Colonic mucosa (tissue), 4 donors: ENCODE results near the gene DDX25. TPM values are rescaled to one million over a fixed set of nuclear protein-coding genes. Genes with fewer than 3 reads are reported as not detected.

ENCODE experiments used
- DNase-seq: peaks from one replicate; pipeline ENCODE4 v3.0.0-alpha.2; 2020
- H3K27ac ChIP-seq: fragments of 200-600 bp; one replicate; pipeline ENCODE4 v1.8.0; 2021
- H3K27me3 ChIP-seq: fragments of 200-600 bp; one replicate; pipeline ENCODE4 v1.8.0; 2021
- H3K36me3 ChIP-seq: fragments of 200-600 bp; one replicate; pipeline ENCODE4 v1.8.0; 2021
- H3K4me1 ChIP-seq: fragments of 200-600 bp; one replicate; pipeline ENCODE4 v1.8.0; 2021; ENCODE audit warnings: mild to moderate bottlenecking
- H3K4me3 ChIP-seq: fragments of 200-600 bp; one replicate; pipeline ENCODE4 v1.8.0; 2021
- H3K9ac ChIP-seq, 2 donors: one replicate each; pipeline ENCODE4 v1.7.0; 2013; ENCODE audit warnings: control low read depth in 2 of 2, low read depth in 2 of 2, low read length in 2 of 2
- H3K9me3 ChIP-seq: fragments of 200-600 bp; one replicate; pipeline ENCODE4 v1.8.0; 2021
- CTCF ChIP-seq: fragments of 200-600 bp; IDR thresholded peaks from one replicate; pipeline ENCODE4 v1.8.0; 2022; ENCODE audit warnings: antibody characterized with exemption, mild to moderate bottlenecking
- intact Hi-C: fragments of 100-400 bp; cut with DNase I; formaldehyde crosslinking; loops from one replicate; pipeline ENCODE4 v1.14.1; 2022
- total RNA-seq, 2 donors: library from RNA; stranded (reverse); fragmentation: NEBNext Ultra II Directional in 1 of 2; extraction: Animal tissue kit (Norgen Biotek cat#: 25700) in 1 of 2; gene quantifications; one replicate each; pipeline ENCODE4 v1.2.1, GENCODE V29; 2021
- donor health status: healthy.
- donor health status: DM: no; HTN: no; CAD: no.
- donor health status: DM: no; HTN: no; CAD: no.

DDX25 gene
- total RNA-seq, 2 donors from 2014 or later: 0.16 TPM; not detected in 1

- no peak for DNase-seq
- H3K27ac ChIP-seq: no peak overlapping the region
Measured at GRCh38 chr11:125968354-125968753, 64.0 kb downstream of the DDX25 start.

GRCh38 chr11:125971618-125972017 lies 67.3 kb downstream of the DDX25 start:
- no peaks in the 10 kb centered on the region for H3K27me3 ChIP-seq
- no peaks in the 10 kb centered on the region for H3K4me1 ChIP-seq
- no peaks in the 10 kb centered on the region for H3K36me3 ChIP-seq
- H3K9me3 ChIP-seq: no peaks in the 10 kb centered on the region
- no peak overlapping the region for H3K9ac ChIP-seq
- intact Hi-C loops: no loop called here
- no peak for TF ChIP-seq CTCF
- DNase-seq: no peak
- no peak overlapping the region for H3K4me3 ChIP-seq
- no peak overlapping the region for H3K27ac ChIP-seq

More at GRCh38 chr11:125968354-125968753, 64.0 kb downstream of the DDX25 start:
- TF ChIP-seq CTCF: no peak
- no peaks in the 10 kb centered on the region for H3K36me3 ChIP-seq
- intact Hi-C loops: no loop called here
- no peak overlapping the region for H3K4me3 ChIP-seq
- no peak overlapping the region for H3K9ac ChIP-seq
- H3K4me1 ChIP-seq: no peaks in the 10 kb centered on the region
- no peaks in the 10 kb centered on the region for H3K27me3 ChIP-seq
- H3K9me3 ChIP-seq: no peaks in the 10 kb centered on the region

GRCh38 chr11:125974284-125974683 lies 70.0 kb downstream of the DDX25 start:
- H3K36me3 ChIP-seq: no peaks in the 10 kb centered on the region
- no peak for TF ChIP-seq CTCF
- no peaks in the 10 kb centered on the region for H3K4me1 ChIP-seq

GRCh38 chr11:125975634-125976033 lies 71.3 kb downstream of the DDX25 start:
- no peak for DNase-seq
- no peaks in the 10 kb centered on the region for H3K27me3 ChIP-seq
- no peak for TF ChIP-seq CTCF
- H3K27ac ChIP-seq: no peak overlapping the region
- H3K36me3 ChIP-seq: no peaks in the 10 kb centered on the region
- intact Hi-C loops: no loop called here
- H3K4me1 ChIP-seq: no peaks in the 10 kb centered on the region
- no peak overlapping the region for H3K9ac ChIP-seq
- no peak overlapping the region for H3K4me3 ChIP-seq
- H3K9me3 ChIP-seq: no peaks in the 10 kb centered on the region

More at GRCh38 chr11:125974284-125974683, 70.0 kb downstream of the DDX25 start:
- no peak for DNase-seq
- H3K4me3 ChIP-seq: no peak overlapping the region
- no peaks in the 10 kb centered on the region for H3K27me3 ChIP-seq
- H3K27ac ChIP-seq: no peak overlapping the region
- no peak overlapping the region for H3K9ac ChIP-seq
- intact Hi-C loops: no loop called here
- no peaks in the 10 kb centered on the region for H3K9me3 ChIP-seq

GRCh38 chr11:125976156-125976555 lies 71.8 kb downstream of the DDX25 start:
- TF ChIP-seq CTCF: no peak
- Histone ChIP-seq H3K36me3 (no peaks in the 10 kb centered on the region), H3K9me3 (no peaks in the 10 kb centered on the region), H3K4me1 (no peaks in the 10 kb centered on the region), H3K27ac (no peak overlapping the region), H3K4me3 (no peak overlapping the region), H3K9ac (no peak overlapping the region), H3K27me3 (no peaks in the 10 kb centered on the region)
- intact Hi-C loops: no loop called here
- DNase-seq: no peak

GRCh38 chr11:125977333-125977732 lies 73.0 kb downstream of the DDX25 start:
- TF ChIP-seq CTCF: no peak
- no peak overlapping the region for H3K4me3 ChIP-seq
- no peaks in the 10 kb centered on the region for H3K9me3 ChIP-seq
- H3K36me3 ChIP-seq: no peaks in the 10 kb centered on the region
- intact Hi-C loops: no loop called here
- H3K27ac ChIP-seq: no peak overlapping the region
- H3K4me1 ChIP-seq: no peaks in the 10 kb centered on the region
- no peaks in the 10 kb centered on the region for H3K27me3 ChIP-seq
- no peak for DNase-seq
- no peak overlapping the region for H3K9ac ChIP-seq
